GM19238 (cell line): ENCODE results near the gene ERFE.
"Not testable (repeated sequence)": the region's sequence is repeated elsewhere in the genome, so short reads cannot be mapped to it uniquely, and the experiment has no call there.

Experiments
- DNase-seq: peaks from one replicate; pipeline ENCODE4 v3.0.0; 2011; ENCODE audit warnings: low spot score; ENCODE audit not compliant: insufficient read length

The ERFE gene

GRCh38 chr2:238158509-238159070 is at the start of gene ERFE:
Gene ERFE (plus strand): TSS chr2:238158970. CDS start chr2:238159008, 38 bp downstream.
- peak; percentile 68 for DNase-seq

- DNase-seq: no peak
Observed at GRCh38 chr2:238113611-238114010, 45.2 kb upstream of the ERFE start.

- DNase-seq: no peak
Observed at GRCh38 chr2:238114331-238114841, 44.4 kb upstream of the ERFE start.

- DNase-seq: no peak
Observed at GRCh38 chr2:238114851-238115660, 43.7 kb upstream of the ERFE start.

- DNase-seq: not testable (repeated sequence)
Observed at GRCh38 chr2:238115709-238116108, 43.1 kb upstream of the ERFE start.

GRCh38 chr2:238116298-238117198 is 42.2 kb upstream of the ERFE start:
- DNase-seq: no peak

GRCh38 chr2:238117199-238118154 is 41.3 kb upstream of the ERFE start:
- DNase-seq: no peak

GRCh38 chr2:238119756-238120462 is 38.9 kb upstream of the ERFE start:
- no peak for DNase-seq

- no peak for DNase-seq
Observed at GRCh38 chr2:238120463-238121298, 38.1 kb upstream of the ERFE start.

GRCh38 chr2:238121511-238122286 is 37.1 kb upstream of the ERFE start:
- no peak for DNase-seq

GRCh38 chr2:238122287-238123217 is 36.2 kb upstream of the ERFE start:
- DNase-seq: no peak

GRCh38 chr2:238123218-238123971 is 35.4 kb upstream of the ERFE start:
- no peak for DNase-seq

GRCh38 chr2:238123991-238124470 is 34.7 kb upstream of the ERFE start:
- no peak for DNase-seq

GRCh38 chr2:238124488-238125126 is 34.2 kb upstream of the ERFE start:
- DNase-seq: no peak

GRCh38 chr2:238125127-238125885 is 33.5 kb upstream of the ERFE start:
- no peak for DNase-seq
